Activated naive CD4-positive, alpha-beta T cell (primary cell): ENCODE results near the gene TMEM178A.
"Not testable (repeated sequence)": the region's sequence is repeated elsewhere in the genome, so short reads cannot be mapped to it uniquely, and the experiment has no call there.

Experiments used
- DNase-seq, 4 experiments: peaks; one replicate each; lab custom pipeline; 2025; lab: John Stamatoyannopoulos, UW

The TMEM178A gene

DNA sequence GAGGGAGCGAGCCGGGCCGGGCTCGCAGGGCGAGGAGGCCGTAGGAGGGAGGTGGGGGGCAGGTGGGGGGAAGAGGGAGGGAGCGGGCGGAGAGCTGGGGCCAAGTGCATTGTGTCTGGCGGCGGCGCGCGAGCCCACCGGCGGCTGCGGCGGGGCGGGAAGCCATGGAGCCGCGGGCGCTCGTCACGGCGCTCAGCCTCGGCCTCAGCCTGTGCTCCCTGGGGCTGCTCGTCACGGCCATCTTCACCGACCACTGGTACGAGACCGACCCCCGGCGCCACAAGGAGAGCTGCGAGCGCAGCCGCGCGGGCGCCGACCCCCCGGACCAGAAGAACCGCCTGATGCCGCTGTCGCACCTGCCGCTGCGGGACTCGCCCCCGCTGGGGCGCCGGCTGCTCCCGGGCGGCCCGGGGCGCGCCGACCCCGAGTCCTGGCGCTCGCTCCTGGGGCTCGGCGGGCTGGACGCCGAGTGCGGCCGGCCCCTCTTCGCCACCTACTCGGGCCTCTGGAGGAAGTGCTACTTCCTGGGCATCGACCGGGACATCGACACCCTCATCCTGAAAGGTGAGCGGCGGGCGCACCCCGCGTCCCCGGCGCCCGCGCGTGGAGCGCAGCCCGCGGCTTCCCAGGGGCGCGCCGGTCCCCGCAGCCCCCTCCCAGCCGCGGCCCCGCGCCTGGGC is at the start of gene TMEM178A:
Gene TMEM178A, plus strand, starts transcription at position 107 of the 680 bp plus-strand sequence. Its CDS starts 58 bp downstream, at position 165.
- no peak for DNase-seq

DNA sequence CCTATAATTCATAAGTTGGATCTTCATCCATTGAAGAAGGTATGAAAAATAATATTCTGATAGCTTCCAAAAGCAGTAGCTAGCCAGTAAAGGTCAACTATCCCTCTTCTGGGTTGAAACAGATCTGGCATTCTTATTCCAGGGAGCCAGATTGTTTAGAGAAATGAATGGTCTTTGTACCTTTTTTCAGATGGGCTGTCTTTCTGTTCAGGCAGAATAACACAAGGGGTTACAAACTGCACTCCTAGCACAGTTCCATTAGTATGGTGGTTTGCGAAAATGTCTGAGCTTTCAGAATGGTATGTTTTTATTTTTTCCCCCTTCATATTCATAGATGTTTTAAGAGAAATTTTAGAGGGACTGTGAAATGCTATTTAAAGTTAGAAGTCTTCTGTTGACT is 47.5 kb upstream of the TMEM178A start:
- DNase-seq, result no peak

GRCh38 chr2:39618736-39619135 is 47.0 kb upstream of the TMEM178A start:
- no peak for DNase-seq

DNA sequence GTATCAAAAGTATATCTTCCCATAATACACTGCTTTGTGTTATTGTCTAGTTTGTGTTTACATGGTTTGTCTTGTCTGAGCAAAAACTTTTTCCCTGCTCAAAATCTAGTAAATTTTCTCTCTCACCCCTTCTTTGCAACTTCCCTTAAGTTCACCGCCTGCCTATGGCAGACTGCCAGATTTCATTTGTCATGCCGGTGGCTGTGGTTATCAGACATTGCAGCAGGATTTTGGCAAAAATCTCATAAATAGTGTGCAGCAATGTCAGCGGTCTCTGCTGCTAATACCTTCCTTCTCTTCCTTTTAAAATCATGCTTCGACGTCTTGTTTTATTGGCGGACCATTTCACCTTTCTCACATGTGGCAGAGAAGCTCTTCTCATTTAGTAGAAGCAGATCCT is 45.6 kb upstream of the TMEM178A start:
- DNase-seq, result no peak

DNA sequence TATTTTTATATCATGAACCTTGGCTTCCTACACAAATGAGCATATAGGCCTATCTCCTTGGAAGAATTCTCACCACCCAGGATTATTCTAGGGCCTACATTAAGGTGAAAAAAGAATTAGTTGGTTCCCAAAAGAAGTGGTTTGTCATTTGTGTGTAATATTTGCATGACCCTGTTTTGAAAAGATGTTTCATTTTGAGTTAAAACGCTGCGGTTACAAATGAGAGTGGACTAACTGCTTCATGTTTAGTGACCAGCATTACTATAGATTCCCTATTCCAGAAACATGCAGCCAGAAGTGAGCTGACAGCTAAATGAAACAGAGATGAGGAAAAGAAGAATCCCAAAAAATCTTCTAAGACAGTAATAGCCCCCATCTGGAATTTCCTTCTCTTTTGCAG is 44.1 kb upstream of the TMEM178A start:
- DNase-seq, result no peak

GRCh38 chr2:39622860-39623259 is 42.9 kb upstream of the TMEM178A start:
- DNase-seq, result no peak

- no peak for DNase-seq
Measured at GRCh38 chr2:39623917-39624316, 41.8 kb upstream of the TMEM178A start.

DNA sequence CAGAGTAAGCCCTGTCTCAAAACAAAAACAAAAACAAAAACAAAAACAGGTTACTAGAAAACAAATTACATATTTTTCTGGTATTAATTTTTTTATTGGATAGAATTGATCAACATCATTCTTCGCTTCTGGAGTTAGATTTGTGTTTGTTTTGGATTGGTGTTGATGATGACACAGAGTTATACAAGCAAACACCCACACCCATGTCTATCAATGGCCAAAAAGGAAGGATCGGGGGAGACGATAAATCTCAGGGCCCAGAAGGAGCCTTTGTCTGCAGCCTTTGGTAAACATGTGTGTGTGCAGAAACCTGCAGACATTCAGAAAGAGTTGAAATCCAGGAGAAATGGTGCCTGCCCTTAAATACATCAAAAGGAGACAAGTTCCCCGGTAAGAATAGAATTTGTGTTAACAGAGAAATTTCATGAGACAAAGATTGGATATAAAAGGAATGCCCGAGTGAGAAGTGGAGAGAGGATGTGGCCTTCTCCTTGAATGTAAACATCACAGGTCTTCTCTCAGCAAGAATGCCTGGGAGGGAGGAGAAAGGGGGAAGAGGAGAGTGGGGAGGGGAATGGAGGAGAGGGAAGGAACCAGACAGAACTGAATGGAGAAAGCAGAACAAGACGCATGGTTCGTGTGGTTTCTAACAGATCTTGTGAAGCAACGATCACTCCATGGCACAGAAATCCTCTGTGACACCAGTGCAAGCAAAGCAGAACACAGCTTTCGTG is 40.4 kb upstream of the TMEM178A start:
- no peak for DNase-seq

DNA sequence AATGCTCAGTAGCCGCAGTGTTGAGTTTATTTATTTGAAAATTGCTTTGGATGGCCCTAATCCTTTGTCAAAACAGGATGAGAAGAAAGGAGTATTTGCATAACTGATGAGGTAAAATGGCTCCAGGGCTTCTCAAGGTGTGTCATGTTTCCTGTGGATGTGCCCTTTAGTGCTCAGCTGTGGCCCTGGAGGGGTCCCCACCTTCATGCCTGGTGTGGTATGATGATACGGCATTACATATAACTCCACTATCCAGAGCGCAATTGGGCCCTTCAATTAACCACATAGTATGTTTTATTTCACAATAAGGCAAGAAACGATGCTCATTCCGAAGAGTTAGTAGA is 39.8 kb upstream of the TMEM178A start:
- DNase-seq, result no peak

DNA sequence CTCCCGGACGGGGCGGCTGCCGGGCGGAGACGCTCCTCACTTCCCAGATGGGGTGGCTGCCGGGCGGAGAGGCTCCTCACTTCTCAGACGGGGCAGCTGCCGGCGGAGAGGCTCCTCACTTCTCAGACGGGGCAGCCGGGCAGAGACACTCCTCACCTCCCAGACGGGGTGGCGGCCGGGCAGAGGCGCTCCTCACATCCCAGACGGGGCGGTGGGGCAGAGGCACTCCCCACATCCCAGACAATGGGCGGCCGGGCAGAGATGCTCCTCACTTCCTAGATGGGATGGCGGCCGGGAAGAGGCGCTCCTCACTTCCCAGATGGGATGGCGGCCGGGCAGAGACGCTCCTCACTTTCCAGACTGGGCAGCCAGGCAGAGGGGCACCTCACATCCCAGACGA is 37.4 kb upstream of the TMEM178A start:
- not testable (repeated sequence) for DNase-seq

DNA sequence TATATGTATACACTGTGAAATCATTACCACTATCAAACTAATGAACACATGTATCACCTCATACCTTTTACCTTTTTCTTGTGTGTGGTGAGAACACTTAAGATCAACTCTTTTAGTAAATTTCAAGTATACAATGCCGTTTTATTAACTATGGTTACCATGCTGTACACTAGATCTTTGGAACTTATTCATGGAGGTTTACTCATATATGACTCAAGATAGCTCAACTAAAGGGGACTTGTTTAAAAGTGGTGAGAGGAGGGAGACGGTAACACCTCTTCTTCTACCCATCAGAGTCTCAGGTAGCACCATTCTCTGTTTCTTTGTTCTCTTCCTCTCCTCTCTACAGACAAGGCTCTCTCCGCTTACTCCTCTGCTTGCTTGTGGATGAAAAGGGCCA is 36.1 kb upstream of the TMEM178A start:
- DNase-seq, result no peak

DNA sequence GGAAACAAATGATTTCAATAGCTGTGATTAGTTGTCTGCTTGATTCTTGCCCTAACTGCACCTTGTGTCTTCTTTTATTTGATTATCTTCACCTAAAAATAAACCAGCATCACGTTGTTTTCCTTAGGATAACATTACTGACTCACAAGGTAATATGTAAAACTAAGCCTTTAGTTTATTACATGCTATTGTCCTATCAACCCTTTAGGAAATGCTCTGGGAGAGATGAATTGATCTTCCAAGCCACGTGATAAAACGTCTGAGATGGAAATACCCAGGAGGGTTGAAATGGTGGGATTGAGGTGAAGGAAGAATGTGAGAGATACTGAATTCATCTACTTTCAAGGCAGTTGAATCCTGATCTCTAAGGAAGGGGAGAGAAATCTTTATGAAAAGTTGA is 34.5 kb upstream of the TMEM178A start:
- no peak for DNase-seq

DNA sequence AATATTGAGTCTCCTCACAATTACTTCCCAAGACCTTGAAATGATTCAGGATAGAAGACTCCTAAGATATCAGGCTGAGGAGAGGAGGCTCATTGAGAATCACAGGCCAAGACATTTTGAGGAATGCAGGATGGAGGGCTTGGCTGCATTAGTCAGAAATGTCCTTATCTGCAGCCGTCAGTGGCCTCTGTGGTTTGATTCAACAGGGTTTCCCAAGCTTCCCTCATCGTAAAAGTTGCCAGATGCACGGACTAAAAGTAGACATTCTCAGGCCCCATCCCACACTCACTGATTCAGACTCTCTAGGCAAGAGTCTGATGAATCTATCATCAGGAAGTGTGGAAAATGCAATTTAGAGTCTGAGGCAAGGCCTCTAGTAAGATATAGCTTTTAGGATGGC is 34.0 kb upstream of the TMEM178A start:
- DNase-seq, result no peak

GRCh38 chr2:39632876-39633275 is 32.8 kb upstream of the TMEM178A start:
- no peak for DNase-seq

DNA sequence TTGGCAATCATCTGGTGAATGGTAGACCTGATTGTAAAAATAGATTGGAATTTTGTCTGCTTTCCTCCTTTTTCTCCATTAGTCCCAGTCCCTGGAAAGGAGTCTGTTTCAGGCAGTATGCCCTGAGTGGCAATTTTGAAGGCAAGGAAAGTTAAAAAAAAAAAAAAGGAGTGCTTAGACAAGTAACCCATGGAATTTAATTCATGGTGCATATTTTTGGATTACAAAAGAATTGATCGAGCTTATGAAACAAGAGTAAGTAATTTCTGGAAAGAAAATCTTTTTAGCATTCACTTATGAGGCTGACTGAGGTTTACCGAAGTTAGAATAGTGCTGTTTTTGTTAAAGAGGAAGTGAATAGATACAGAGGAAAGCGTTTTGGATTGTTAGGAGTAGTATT is 29.4 kb upstream of the TMEM178A start:
- DNase-seq, result no peak

- DNase-seq, result no peak
Measured at GRCh38 chr2:39638581-39638980, 27.1 kb upstream of the TMEM178A start.

DNA sequence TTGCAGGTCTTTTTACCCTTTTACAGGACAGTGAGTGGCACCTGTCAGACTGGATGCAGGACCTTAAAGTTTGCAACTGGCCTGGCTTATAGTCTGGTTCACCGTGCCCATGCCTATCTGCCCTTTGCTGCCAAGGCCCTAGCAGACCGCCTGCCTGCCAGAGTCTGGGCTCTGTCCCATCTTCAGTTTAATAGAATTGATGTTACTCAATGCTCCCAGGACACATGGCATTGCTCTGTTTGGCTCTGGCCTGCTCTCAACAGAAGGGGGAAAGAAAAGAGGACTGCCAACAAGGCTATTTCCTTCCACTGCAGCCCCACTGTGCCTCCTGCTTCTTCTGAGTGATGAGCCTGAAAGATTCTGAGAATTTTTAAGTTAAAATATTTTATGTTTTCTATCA is 25.6 kb upstream of the TMEM178A start:
- DNase-seq, result no peak

DNA sequence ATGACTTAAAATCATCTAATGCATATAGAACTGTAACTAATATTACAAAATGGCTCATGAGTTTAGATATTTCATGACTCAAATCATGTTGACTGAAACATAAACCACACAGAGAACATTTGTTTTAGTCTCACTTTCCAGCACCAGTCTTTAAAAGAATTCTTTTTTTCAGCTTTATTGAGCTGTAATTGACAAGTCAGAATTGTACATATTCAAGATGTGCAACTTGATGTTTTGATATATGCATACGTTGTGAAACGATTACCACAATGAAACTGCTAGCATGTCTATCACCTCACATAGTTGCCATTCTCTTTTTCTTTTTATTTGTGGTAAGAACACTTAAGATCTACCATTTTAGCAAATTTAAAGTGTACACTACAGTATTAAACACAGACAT is 25.0 kb upstream of the TMEM178A start:
- DNase-seq, result no peak

- no peak for DNase-seq
Measured at GRCh38 chr2:39641635-39642034, 24.1 kb upstream of the TMEM178A start.

DNA sequence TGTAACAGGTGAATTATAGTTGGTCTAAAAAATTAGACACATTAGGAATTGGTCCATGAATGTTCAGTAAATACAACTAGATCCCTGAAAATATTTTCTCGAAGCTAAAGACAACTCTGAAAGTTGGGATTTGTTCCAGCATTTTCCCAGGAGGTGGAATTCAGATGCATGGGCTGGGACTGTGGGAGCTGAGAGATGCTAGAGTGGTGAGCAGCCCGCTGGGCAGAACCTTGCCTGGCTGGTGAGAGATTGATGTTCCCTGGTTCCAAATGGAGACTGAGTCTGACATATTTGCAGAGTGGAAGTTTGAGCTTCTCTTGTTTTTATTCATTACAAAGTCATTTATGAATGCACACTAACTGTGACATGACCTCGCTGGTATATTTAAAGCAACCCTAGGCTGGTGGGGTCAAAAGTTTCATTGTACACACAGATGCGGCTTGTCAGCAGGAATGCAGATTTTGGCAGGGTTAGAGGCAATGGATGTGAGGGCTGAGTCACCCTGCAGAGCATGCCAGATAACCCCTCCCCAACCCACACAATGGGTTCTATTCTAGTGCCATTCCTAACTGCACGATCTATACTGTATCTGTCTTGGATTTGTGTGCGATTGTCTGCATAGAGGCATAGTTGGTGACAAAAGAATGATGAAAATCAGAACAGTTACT is 23.5 kb upstream of the TMEM178A start:
- DNase-seq, result no peak

- no peak for DNase-seq
Measured at GRCh38 chr2:39645826-39646225, 19.9 kb upstream of the TMEM178A start.

GRCh38 chr2:39646267-39646666 is 19.4 kb upstream of the TMEM178A start:
- no peak for DNase-seq

DNA sequence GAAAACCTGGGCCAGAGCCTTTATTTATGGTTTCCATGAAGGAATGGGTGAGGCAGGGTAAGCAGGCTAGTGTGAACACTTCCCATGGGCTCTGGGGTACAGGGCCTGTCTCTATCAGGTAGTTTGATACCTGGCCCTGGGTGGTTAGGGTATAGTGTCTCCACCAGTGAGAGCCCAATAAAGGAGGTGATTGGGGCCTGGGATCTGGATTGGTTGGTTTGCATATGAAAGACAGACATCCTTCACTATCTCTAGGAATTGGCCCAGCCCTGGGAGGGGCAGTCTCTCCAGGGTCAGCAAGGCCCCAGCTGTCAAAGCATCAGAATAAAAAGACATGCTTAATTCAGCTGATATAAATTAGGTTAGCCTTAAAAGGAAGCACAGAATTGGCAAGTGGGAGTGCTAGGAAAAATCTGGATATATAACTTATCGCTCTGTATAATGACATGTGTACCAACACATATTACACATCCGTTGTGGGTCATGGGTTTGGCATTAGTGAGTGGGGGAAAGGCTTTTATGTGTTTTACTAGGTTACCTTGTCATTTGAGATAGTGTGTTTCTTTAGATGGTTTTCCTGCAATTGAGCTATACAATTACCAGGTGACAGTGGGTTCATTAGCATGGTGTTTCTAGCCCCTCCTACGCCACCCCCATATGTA is 18.5 kb upstream of the TMEM178A start:
- DNase-seq, result no peak
